ENCODE measurements around the gene KRT16. TPM values are rescaled to one million over a fixed set of nuclear protein-coding genes. Genes with fewer than 3 reads are reported as not detected.
"Not testable (repeated sequence)": the region's sequence is repeated elsewhere in the genome, so short reads cannot be mapped to it uniquely, and the experiment has no call there.

The KRT16 gene
- polyA plus RNA-seq, 3 donors, result not detected

DNA sequence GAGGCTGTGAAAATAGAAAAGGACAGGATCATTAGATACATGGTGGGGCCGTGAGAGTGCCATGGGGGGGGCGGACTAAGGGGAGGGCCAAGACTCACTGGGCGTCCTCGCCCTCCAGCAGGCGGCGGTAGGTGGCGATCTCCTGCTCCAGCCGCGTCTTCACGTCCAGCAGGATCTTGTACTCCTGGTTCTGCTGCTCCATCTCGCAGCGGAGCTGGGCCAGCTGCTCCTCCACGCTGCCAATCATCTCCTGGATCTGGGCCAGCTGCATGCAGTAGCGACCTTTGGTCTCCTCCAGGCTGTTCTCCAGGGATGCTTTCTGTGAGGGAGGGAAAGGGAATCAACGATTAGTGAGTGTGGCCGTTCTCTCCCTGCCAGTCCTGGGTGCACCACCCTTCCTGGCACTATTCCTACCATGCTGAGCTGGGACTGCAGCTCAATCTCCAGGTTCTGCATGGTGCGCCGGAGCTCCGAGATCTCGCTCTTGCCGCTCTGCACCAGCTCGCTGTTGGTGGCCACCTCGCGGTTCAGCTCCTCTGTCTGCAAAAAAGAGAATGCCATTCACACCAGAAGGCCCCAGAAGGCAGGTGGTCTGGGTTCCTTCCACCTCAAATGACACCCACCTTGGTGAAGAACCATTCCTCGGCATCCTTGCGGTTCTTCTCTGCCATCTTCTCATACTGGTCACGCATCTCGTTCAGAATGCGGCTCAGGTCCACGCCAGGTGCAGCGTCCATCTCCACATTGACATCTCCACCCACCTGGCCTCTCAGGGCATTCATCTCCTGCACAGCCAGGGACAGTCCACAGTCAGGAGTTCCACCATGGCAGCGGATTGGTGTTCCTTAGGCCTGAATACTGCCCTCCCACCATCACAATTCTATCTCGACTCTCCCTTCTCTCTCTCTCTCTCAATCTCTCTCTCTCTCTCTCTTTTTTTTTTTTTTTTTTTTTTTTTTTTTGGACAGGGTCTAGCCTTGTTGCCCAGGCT lies 29.1 kb downstream of the KRT16 start:
- H4K20me1 ChIP-seq (ENCODE audit: insufficient read depth, low read length), result no peaks in the 10 kb centered on the region
- DNase-seq, result no peak
- TF ChIP-seq, protein P1, sequence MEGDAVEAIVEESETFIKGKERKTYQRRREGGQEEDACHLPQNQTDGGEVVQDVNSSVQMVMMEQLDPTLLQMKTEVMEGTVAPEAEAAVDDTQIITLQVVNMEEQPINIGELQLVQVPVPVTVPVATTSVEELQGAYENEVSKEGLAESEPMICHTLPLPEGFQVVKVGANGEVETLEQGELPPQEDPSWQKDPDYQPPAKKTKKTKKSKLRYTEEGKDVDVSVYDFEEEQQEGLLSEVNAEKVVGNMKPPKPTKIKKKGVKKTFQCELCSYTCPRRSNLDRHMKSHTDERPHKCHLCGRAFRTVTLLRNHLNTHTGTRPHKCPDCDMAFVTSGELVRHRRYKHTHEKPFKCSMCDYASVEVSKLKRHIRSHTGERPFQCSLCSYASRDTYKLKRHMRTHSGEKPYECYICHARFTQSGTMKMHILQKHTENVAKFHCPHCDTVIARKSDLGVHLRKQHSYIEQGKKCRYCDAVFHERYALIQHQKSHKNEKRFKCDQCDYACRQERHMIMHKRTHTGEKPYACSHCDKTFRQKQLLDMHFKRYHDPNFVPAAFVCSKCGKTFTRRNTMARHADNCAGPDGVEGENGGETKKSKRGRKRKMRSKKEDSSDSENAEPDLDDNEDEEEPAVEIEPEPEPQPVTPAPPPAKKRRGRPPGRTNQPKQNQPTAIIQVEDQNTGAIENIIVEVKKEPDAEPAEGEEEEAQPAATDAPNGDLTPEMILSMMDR (IDR thresholded peaks at IDR 0.05), result no peak
- 93% methylated on average over 29 of the region's 33 CpGs for WGBS (ENCODE audit: insufficient coverage)
- no peaks in the 10 kb centered on the region for H3K79me2 ChIP-seq (ENCODE audit: insufficient read depth, low read length)
- no peaks in the 10 kb centered on the region for H3K9me3 Mint-ChIP-seq
- no peak overlapping the region for H3K27ac Mint-ChIP-seq
- intact Hi-C loops (cut with micrococcal nuclease), result no loop called here
- no peaks in the 10 kb centered on the region for H3K27me3 ChIP-seq (ENCODE audit: control insufficient read depth in 2 of 2, insufficient read depth in 2 of 2, low read length in 2 of 2)
- H3K4me1 ChIP-seq (ENCODE audit: control insufficient read depth in 1 of 2, insufficient read depth in 2 of 2, low read length in 2 of 2), result peaks cover 3 to 6% of the 10 kb centered on the region in 2 donors
- no peaks in the 10 kb centered on the region for H3K36me3 ChIP-seq (replicated peaks in 1 of 2; ENCODE audit: control insufficient read depth in 1 of 2, insufficient read depth in 2 of 2, low read length in 2 of 2)
- H3K36me3 Mint-ChIP-seq, result no peaks in the 10 kb centered on the region
- H3K9ac ChIP-seq (ENCODE audit: insufficient read depth, low read length, poor library complexity, severe bottlenecking), result no peak overlapping the region
- H2AFZ ChIP-seq (ENCODE audit: insufficient read depth, low read depth, low read length, poor library complexity, severe bottlenecking), result no peak overlapping the region
- H3K4me1 Mint-ChIP-seq, result peaks cover 4% of the 10 kb centered on the region
- no peak overlapping the region for H3K27ac ChIP-seq (ENCODE audit: low read depth in 1 of 2, low read length in 2 of 2)
- no peak overlapping the region for H3K4me3 Mint-ChIP-seq
- H3K27me3 Mint-ChIP-seq (ENCODE audit: low read depth in 3 of 3), result peaks cover 2 to 13% (median 10%) of the 10 kb centered on the region in 3 donors
- no peaks in the 10 kb centered on the region for H3K9me3 ChIP-seq (replicated peaks in 1 of 2; ENCODE audit: control insufficient read depth in 1 of 2, insufficient read depth in 1 of 2, low read length in 2 of 2)
- no peak overlapping the region for H3K4me2 ChIP-seq (replicated peaks; ENCODE audit: extremely low read depth, low read length, poor library complexity, severe bottlenecking)
- no peak overlapping the region for H3K4me3 ChIP-seq (replicated peaks in 1 of 3; ENCODE audit: low read depth in 2 of 3, low read length in 3 of 3)

DNA sequence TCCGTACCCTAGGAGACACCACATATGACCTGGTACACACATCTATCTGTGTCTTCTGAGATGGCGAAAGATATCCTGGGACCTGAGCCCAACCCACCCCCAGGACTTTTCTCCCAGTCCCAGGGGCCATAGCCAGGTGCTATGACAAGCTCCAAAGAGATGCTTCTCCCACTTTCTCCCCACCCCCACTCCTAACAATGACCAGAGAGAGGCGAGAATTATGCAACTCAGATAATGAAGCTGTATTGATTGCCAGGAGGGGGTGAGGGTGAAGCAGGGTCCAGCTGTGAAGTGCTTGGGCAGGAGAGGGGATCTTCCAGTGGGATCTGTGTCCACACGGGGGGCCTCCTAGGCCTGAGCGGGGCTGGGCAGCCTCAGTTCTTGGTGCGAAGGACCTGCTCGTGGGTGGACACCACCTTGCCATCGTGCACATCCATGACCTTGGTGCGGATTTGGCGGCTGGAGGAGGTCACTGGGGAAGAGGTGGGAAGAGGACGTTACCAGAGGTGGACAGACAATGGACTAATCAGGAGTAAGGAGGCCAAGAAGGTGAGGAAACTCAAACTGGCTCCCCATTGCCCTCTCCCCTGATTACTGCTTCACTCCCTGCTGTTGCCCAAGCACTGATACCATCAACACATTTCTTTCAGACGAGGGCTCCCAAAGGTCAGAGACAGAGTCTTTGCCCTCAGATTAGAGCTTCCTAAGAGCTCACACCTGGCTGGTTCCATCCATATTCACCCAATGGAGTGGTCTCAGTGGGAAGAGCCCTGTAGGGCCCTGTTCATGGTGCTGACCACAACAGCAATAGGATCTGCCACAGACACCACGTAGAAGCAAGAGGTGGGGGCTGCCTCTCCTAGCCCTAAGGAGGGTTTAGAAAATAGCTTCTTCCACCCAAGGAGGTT lies 30.3 kb downstream of the KRT16 start:
- H3K27me3 Mint-ChIP-seq (ENCODE audit: low read depth in 3 of 3), result peaks cover 2 to 17% (median 10%) of the 10 kb centered on the region in 3 donors

More for the DNA sequence above, 30.3 kb downstream of the KRT16 start:
- H3K4me1 Mint-ChIP-seq; H3K36me3 Mint-ChIP-seq; H3K79me2 ChIP-seq (ENCODE audit: insufficient read depth, low read length); DNase-seq; H3K4me3 Mint-ChIP-seq; H3K27ac Mint-ChIP-seq; H3K27ac ChIP-seq (ENCODE audit: low read depth in 1 of 2, low read length in 2 of 2); H3K4me1 ChIP-seq (ENCODE audit: control insufficient read depth in 1 of 2, insufficient read depth in 2 of 2, low read length in 2 of 2); H3K4me2 ChIP-seq (replicated peaks; ENCODE audit: extremely low read depth, low read length, poor library complexity, severe bottlenecking); H3K27me3 ChIP-seq (ENCODE audit: control insufficient read depth in 2 of 2, insufficient read depth in 2 of 2, low read length in 2 of 2); intact Hi-C loops (cut with micrococcal nuclease); H3K9ac ChIP-seq (ENCODE audit: insufficient read depth, low read length, poor library complexity, severe bottlenecking); H2AFZ ChIP-seq (ENCODE audit: insufficient read depth, low read depth, low read length, poor library complexity, severe bottlenecking); H3K4me3 ChIP-seq (replicated peaks in 1 of 3; ENCODE audit: low read depth in 2 of 3, low read length in 3 of 3); H3K9me3 Mint-ChIP-seq; H3K36me3 ChIP-seq (replicated peaks in 1 of 2; ENCODE audit: control insufficient read depth in 1 of 2, insufficient read depth in 2 of 2, low read length in 2 of 2); H4K20me1 ChIP-seq (ENCODE audit: insufficient read depth, low read length); H3K9me3 ChIP-seq (replicated peaks in 1 of 2; ENCODE audit: control insufficient read depth in 1 of 2, insufficient read depth in 1 of 2, low read length in 2 of 2): not testable (repeated sequence)
- WGBS (ENCODE audit: insufficient coverage), result 100% methylated on average over 3 of the region's 13 CpGs

Measured in CD14-positive monocyte (primary cell).